GM12892 (cell line): ENCODE measurements around the gene TRMT1.

Source experiments
- POLR2A ChIP-seq: IDR thresholded peaks from 2 replicates; pipeline ENCODE4 v1.6.1; 2011; ENCODE audit warnings: low read depth, low read length, control low read depth
- POLR2AphosphoS5 ChIP-seq: IDR thresholded peaks from 2 replicates; pipeline ENCODE4 v1.6.1; 2011; ENCODE audit warnings: low read depth, low read length, control low read depth
- TAF1 ChIP-seq: IDR thresholded peaks from 2 replicates; pipeline ENCODE4 v1.6.1; 2011; ENCODE audit warnings: low read depth, mild to moderate bottlenecking, control low read depth, low read length, borderline replicate concordance

GRCh38 chr19:13057744-13058143, 58.8 kb downstream of the TRMT1 start:
- TF ChIP-seq POLR2AphosphoS5 = no peak
- no peak for TF ChIP-seq POLR2A
- TF ChIP-seq TAF1 = no peak
